Islet of Langerhans (tissue), 1 donor: ENCODE measurements around the gene CGB1.
"Not testable (repeated sequence)": the region's sequence is repeated elsewhere in the genome, so short reads cannot be mapped to it uniquely, and the experiment has no call there.

Experiments used
- FAIRE-seq: peaks from one replicate; lab custom pipeline; 2011; peaks lifted over from hg19 to GRCh38; lab: Jason Lieb, UNC

The CGB1 gene

DNA sequence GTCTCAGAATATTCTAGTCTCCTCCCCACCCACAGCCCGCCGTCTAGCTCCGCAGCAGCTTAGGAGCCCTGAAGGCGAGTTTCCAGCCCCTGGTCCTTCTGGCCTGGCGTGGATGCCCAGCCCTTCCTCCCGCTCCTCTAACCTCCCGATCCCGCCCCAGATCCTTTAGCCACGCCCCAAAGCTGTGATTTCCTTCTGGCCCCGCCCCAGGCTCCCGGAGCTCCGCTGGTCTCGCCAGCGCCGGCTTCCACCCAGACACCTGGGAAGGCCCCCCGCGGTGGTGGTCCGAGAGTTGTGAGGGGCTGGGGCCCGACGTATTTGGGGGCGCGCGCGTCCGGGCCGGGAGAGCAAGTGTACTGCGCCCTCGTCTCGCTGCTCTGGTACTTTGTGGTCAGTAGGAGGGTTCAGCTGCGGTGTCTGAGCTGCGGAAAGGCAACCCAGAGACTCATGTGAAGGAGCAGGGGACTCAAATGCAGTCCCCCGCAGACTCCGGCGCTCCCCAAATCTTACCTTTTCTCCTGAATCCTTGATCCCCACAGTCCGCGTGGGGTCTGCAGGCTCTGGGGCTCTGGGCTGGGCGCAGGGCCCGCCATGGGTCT, 21.0 kb upstream of the CGB1 start, which contains the start of gene CGB7:
TSS of gene CGB7 (minus strand) at position 114 of the 599 bp plus-strand sequence. CDS start 2,374 bp downstream, outside the sequence.
- no peak for FAIRE-seq

DNA sequence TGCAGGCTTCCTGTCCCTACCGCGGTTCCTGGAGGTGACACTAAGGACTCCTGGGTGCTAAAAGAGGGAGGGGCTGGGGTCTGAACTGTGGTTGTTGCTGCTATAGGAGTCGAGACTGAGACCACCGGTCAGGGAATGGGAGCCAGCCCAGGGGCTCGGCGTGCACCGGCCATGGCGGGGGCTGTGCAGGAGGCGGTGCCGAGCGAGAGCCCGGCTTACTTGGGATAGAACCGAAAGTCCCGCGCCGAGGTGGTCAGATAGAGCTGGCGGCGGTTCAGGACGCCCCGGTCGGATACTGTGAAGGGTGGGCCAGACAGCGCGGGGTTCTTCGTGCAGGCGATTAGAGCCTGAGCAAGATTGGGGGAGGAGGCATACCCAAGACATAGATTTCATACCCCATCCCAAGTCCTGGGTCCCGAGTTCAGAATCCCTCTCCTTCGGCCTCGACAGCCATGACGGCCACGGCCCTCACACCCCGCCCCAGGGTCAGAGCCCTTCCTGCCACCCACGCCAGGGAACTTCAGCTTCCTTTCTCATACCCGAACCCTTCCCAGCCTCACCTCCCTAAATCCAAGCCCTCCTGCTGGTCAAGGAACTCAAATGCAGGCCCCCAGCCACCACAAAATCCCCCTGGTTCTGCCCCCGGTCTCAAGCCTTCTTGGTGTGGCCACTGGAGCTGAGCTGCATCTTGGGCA, 20.4 kb upstream of the CGB1 start:
- not testable (repeated sequence) for FAIRE-seq

DNA sequence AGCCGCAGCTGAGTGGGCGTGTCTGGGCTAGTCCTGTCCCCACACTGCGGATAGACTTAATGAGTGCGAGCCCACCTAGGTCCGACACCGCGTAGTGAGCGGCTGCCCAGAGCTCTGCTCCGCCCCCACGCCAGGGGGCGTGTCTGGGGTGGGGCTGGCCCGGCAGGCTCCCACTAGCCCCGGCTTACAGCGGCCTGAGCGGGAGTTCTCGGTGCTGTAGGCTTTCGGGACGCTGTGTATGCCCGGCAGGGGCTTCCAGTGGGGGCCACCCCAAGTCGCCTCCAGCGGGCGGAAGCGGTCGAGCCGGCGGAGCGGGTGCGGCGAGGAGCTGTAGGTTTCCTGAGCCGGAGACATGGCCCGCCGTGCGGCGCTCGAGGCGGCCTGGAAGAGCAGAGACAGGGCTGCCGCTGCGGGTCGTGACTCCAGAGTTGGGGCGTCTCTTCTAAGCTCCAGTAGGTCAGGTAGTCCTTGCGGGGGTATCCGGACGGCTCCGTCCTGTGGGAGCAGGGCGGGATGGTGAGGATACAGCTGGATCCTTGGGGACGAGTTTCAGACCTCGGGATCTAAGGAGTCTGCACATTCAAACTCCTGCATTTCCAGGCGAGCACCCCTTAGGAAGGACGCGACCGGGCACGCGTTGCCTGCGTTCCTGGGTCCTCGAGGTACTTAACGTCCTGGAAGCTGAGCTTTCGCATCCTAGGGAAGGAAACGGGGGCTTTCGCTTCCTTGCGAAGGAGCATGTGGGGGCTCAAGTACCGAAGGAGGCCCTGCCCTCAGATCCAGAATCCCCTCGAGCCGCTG, 19.6 kb upstream of the CGB1 start:
- no peak for FAIRE-seq

DNA sequence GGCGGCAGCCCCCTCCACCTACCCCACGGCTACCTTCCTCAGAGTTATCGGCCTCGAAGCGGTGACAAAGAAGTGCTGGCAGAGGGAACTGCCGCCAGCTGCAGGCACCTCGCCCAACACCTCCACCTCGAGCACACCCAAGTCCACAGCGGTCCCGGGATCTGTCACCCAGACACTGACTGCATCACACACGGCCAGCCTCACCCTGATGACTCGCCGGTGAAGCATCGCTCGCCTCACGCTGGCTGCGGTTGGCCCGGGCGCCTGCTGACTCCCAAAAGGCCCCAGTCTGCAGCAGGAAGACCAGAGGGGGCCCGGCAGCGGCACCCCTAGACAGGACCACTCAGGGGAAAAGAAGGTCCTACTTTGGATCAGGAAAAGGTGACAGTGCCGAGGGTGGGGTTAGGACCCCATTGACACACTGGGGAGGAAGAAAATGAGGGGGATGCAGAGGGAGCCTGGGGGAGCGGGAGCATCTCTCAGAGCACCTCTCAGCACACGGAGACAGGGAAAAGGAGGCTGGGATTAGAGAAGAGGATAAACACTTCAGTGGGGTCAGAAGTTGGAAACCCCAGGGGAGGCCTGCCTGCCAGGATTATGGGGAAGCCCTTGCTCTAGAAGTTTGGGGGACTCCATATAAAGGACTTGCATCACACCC, 13.8 kb upstream of the CGB1 start:
- not testable (repeated sequence) for FAIRE-seq

DNA sequence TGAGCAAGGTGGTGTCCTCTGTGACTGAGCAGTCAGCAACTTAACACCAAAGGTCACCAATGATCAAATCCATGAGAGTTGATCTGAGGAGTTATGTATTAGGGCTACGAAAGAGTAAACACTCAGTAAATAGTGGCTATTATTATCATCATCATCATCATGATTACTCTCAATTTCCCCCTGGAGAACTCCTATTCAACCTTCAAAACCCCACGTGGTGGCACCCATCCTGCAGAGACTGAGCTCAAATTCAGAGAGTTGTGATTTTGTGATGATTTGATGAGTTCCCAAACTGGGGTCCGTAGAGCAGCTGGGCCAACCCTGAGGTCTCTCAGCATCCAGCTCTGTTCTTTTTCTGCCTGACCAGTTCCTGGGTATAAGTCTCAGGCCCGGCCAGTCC, 13.1 kb upstream of the CGB1 start:
- FAIRE-seq = not testable (repeated sequence)

DNA sequence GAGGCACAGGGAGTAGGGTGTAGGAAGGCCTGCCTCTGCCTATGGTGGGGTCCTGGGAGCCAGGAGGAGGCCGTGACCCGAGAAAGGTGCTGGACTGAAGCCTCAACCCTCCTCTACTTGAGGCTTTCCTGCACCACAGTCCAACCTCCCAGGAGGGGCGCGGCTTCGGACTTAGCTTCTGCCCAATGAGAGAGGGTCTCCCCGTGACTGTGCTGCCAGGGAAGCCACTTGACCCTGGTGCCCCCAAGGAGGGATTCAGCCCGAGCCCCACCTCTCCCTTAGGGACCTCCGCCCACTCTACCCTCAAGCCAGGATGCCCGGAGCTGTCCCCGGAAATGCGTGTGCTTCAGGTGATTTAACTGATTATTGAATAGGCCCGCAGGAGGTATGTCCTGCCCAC, 12.3 kb upstream of the CGB1 start, which contains the start of gene CGB8:
TSS of gene CGB8 (minus strand) at position 101 of the 400 bp plus-strand sequence. CDS start 372 bp downstream, outside the sequence.
- FAIRE-seq = not testable (repeated sequence)

DNA sequence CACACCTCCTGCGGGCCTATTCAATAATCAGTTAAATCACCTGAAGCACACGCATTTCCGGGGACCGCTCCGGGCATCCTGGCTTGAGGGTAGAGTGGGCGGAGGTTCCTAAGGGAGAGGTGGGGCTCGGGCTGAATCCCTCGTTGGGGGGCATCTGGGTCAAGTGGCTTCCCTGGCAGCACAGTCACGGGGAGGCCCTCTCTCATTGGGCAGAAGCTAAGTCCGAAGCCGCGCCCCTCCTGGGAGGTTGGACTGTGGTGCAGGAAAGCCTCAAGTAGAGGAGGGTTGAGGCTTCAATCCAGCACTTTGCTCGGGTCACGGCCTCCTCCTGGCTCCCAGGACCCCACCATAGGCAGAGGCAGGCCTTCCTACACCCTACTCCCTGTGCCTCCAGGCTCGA, 6.9 kb upstream of the CGB1 start, which contains the start of gene CGB5:
TSS of gene CGB5 (plus strand) at position 301 of the 400 bp plus-strand sequence. CDS start 362 bp downstream, outside the sequence.
- FAIRE-seq = not testable (repeated sequence)

DNA sequence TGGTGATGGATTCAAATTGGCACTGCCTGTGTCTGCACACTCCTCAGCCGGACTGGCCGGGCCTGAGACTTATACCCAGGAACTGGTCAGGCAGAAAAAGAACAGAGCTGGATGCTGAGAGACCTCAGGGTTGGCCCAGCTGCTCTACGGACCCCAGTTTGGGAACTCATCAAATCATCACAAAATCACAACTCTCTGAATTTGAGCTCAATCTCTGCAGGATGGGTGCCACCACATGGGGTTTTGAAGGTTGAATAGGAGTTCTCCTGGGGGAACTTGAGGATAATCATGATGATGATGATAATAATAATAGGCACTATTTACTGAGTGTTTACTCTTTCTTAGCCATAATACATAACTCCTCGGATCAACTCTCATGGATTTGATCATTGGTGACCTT, 6.0 kb upstream of the CGB1 start:
- not testable (repeated sequence) for FAIRE-seq

DNA sequence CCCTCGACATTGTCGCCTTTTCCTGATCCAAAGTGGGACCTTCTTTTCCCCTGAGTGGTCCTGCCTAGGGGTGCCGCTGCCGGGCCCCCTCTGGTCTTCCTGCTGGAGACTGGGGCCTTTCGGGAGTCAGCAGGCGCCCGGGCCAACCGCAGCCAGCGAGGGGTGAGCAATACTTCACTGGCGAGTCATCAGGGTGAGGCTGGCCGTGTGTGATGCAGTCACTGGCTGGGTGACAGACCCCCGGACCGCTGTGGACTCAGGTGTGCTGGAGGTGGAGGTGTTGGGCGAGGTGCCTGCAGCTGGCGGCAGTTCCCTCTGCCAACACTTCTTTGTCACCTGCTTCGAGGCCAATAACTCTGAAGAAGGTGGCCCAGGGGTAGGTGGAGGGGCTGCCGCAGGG, 5.5 kb upstream of the CGB1 start:
- no peak for FAIRE-seq

DNA sequence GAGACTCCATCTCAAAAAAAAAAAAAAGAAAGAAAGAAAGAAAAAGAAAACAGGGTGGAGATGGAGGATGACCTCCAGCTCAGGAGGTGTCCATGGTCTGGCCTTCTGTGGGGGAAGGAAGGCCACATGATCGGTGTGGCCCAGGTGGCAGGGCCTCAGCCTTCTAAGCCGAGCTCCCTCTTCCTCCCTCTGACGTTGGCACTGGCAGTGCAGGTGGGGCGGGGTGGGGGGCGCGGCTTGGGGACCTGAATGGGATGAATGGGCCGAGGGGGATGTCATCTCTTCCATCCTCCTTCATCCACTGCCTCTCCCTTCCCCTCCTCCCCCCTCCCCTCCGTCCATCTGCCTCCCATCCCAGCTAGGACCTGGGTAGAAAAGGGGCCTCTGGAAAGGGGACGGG, 3.0 kb upstream of the CGB1 start:
- not testable (repeated sequence) for FAIRE-seq

DNA sequence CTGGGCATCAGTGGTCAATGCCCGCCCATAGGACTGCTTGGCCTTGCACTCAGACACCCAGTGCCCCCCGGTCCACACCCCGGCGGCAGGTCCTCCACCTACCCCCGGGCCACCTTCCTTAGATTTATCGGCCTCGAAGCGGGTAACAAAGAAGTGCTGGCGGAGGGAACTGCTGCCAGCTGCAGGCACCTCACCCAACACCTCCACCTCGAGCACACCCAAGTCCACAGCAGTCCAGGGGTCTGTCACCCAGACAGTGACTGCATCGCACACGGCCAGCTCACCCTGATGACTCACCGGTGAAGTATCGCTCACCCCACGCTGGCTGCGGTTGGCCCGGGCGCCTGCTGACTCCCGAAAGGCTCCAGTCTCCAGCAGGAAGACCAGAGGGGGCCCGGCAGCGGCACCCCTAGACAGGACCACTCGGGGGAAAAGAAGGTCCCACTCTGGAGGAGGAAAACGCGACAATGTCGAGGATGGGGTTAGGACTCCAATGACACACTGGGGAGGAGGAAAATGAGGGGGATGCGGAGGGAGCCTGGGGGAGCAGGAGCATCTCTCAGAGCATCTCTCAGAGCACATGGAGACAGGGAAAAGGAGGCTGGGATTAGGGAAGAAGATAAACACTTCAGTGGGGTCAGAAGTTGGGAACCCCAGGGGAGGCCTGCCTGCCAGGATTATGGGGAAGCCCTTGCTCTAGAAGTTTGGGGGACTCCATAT, 2.0 kb upstream of the CGB1 start:
- not testable (repeated sequence) for FAIRE-seq

DNA sequence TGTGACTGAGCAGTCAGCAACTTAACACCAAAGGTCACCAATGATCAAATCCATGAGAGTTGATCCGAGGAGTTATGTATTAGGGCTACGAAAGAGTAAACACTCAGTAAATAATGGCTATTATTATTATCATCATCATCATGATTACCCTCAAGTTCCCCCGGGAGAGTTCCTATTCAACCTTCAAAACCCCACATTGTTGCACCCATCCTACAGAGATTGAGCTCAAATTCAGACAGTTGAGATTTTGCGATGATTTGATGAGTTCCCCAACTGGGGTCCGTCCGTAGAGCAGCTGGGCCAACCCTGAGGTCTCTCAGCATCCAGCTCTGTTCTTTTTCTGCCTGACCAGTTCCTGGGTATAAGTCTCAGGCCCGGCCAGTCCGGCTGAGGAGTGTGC, 1.4 kb upstream of the CGB1 start:
- FAIRE-seq = not testable (repeated sequence)

DNA sequence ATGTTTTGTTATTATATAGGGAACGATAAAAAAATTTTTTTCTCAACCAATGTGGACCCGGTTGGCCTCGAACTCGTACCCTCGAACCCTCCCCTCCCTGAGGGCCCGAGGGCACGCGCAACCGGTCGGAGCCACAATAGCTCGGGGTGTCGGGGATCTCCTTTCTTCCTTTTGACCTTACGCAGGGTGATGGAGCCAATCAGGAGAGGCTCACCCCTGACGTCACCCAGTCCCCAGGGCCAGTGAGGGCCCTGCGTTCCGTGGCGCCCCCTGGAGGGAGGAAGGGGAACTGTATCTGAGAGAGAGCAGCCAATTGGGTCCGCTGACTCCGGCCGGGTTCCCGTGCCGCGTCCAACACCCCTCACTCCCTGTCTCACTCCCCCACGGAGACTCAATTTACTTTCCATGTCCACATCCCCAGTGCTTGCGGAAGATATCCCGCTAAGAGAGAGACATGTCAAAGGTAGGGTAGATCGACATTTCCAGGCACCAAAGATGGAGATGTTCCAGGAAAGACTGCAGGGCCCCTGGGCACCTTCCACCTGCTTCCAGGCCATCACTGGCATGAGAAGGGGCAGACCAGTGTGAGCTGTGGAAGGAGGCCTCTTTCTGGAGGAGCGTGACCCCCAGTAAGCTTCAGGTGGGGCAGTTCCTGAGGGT, 4.9 kb downstream of the CGB1 start, which contains the start of gene CGB2:
TSS of gene CGB2 (plus strand) at position 249 of the 660 bp plus-strand sequence. CDS start at position 455, 206 bp downstream.
- not testable (repeated sequence) for FAIRE-seq

DNA sequence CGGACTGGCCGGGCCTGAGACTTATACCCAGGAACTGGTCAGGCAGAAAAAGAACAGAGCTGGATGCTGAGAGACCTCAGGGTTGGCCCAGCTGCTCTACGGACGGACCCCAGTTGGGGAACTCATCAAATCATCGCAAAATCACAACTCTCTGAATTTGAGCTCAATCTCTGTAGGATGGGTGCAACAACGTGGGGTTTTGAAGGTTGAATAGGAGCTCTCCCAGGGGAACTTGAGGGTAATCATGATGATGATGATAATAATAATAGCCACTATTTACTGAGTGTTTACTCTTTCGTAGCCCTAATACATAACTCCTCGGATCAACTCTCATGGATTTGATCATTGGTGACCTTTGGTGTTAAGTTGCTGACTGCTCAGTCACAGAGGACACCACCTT, 6.4 kb downstream of the CGB1 start:
- not testable (repeated sequence) for FAIRE-seq

DNA sequence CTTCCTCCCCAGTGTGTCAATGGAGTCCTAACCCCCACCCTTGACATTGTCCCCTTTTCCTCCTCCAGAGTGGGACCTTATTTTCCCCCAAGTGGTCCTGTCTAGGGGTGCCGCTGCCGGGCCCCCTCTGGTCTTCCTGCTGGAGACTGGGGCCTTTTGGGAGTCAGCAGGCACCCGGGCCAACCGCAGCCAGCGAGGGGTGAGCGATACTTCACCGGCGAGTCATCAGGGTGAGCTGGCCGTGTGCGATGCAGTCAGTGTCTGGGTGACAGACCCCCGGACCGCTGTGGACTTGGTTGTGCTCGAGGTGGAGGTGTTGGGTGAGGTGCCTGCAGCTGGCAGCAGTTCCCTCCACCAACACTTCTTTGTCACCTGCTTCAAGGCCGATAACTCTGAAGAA, 6.9 kb downstream of the CGB1 start:
- not testable (repeated sequence) for FAIRE-seq

DNA sequence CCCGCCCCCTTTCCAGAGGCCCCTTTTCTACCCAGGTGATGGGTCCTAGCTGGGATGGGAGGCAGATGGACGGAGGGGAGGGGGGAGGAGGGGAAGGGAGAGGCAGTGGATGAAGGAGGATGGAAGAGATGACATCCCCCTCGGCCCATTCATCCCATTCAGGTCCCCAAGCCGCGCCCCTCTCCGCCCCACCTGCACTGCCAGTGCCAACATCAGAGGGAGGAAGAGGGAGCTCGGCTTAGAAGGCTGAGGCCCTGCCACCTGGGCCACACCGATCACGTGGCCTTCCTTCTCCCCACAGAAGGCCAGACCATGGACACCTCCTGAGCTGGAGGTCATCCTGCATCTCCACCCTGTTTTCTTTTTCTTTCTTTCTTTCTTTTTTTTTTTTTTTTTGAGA, 8.0 kb downstream of the CGB1 start:
- not testable (repeated sequence) for FAIRE-seq

DNA sequence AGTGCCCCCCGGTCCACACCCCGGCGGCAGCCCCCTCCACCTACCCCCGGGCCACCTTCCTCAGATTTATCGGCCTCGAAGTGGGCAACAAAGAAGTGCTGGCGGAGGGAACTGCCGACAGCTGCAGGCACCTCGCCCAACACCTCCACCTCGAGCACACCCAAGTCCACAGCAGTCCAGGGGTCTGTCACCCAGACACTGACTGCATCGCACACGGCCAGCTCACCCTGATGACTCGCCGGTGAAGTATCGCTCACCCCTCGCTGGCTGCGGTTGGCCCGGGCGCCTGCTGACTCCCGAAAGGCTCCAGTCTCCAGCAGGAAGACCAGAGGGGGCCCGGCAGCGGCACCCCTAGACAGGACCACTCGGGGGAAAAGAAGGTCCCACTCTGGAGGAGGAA, 11.1 kb downstream of the CGB1 start:
- FAIRE-seq = not testable (repeated sequence)

DNA sequence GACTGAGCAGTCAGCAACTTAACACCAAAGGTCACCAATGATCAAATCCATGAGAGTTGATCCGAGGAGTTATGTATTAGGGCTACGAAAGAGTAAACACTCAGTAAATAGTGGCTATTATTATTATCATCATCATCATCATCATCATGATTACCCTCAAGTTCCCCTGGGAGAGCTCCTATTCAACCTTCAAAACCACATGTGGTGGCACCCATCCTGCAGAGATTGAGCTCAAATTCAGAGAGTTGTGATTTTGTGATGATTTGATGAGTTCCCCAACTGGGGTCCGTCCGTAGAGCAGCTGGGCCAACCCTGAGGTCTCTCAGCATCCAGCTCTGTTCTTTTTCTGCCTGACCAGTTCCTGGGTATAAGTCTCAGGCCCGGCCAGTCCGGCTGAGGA, 11.6 kb downstream of the CGB1 start:
- not testable (repeated sequence) for FAIRE-seq

DNA sequence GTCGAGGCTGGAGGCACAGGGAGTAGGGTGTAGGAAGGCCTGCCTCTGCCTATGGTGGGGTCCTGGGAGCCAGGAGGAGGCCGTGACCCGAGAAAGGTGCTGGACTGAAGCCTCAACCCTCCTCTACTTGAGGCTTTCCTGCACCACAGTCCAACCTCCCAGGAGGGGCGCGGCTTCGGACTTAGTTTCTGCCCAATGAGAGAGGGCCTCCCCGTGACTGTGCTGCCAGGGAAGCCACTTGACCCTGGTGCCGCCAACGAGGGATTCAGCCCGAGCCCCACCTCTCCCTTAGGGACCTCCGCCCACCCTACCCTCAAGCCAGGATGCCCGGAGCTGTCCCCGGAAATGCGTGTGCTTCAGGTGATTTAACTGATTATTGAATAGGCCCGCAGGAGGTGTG, 12.5 kb downstream of the CGB1 start, which contains the start of gene CGB3:
TSS of gene CGB3 (minus strand) at position 101 of the 400 bp plus-strand sequence. CDS start 362 bp downstream, outside the sequence.
- not testable (repeated sequence) for FAIRE-seq

DNA sequence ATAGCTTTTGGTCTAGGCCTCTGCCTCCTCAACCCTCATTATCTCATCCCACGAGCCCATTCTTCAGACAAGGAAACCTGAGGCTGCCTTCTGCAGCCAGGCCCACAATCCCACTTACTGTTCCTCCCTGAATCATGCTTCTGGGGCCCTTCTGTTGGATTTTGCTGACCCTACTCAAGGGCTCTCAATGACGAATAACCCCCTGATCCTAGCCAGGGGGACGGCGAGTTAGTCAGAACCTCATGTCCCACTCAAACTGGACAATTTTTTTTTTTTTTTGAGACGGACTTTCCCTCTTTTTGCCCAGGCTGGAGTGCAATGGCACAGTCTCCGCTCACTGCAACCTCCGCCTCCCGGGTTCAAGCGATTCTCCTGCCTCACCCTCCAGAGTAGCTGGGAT, 14.6 kb downstream of the CGB1 start:
- FAIRE-seq = no peak
